GM21723 (cell line): Measurements from ENCODE around the gene MRGPRD.
"Not testable (repeated sequence)": the region's sequence is repeated elsewhere in the genome, so short reads cannot be mapped to it uniquely, and the experiment has no call there.

Experiments
- ATAC-seq: cut with Tn5 transposase; IDR thresholded peaks from one replicate; pipeline ENCODE4 v1.9.1; 2021; ENCODE audit warnings: mild to moderate bottlenecking, moderate library complexity; ENCODE audit not compliant: unreplicated experiment

The MRGPRD gene

DNA sequence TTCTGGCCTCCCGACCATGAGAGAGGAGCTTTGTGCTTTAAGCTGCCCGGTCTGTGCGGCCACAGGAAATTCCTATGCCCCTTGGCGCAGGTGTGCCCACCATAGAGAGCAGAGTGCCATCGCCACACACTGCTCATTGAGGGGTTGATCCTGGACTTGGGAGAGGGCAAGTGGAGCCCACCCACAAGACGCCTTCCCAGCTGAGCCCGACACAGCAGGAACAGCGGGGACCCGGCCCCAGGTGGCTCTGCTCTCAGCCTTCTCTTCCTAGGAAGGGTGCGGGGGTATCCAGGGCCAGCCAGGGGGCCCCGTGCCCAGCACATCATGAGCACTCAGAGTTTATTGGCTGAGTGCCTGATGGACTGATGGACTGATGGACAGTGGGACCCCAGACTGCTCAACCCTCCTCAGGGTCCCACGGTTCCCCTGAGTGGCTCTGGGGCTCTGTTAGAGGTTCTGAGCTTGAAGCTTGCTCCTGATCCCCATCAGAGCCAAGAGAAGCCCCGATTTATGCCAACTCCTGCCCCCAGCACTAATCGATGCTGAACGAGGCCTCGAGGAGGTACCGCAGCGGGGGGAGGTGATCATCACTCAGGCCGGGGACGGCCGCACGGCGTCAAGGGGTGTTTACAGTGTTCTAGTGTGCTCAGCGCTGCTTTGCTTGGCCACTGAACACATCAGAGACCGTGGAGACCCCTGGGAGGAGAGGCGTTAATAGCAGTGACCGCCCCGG lies 13.5 kb upstream of the MRGPRD start:
- no peak for ATAC-seq

- no peak for ATAC-seq
Observed at GRCh38 chr11:68993546-68993945, 12.8 kb upstream of the MRGPRD start.

GRCh38 chr11:68992743-68993255 lies 12.0 kb upstream of the MRGPRD start:
- no peak for ATAC-seq

- ATAC-seq = no peak
Observed at GRCh38 chr11:68990995-68991780, 10.4 kb upstream of the MRGPRD start.

- no peak for ATAC-seq
Observed at GRCh38 chr11:68989936-68990606, 9.3 kb upstream of the MRGPRD start.

DNA sequence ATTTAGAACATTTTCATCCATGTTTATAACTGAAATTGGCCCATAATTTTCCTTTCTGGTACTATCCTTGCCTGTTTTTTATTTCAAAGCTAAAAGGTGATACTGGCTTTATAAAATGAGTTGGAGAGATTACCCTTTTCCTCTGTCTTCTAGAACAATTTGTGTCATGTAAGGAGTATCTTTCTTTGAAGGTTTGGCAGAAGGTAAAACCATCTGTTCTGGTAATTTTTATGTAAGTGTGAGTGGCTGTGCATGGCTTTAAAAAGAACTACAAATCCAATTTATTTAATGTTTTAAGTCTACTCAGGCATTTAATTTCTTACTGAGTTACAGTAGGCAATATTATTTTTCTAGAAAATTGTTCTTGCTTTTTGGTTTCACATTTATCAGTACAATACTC lies 7.7 kb upstream of the MRGPRD start:
- ATAC-seq = no peak

- ATAC-seq = no peak
Observed at GRCh38 chr11:68987211-68987610, 6.4 kb upstream of the MRGPRD start.

DNA sequence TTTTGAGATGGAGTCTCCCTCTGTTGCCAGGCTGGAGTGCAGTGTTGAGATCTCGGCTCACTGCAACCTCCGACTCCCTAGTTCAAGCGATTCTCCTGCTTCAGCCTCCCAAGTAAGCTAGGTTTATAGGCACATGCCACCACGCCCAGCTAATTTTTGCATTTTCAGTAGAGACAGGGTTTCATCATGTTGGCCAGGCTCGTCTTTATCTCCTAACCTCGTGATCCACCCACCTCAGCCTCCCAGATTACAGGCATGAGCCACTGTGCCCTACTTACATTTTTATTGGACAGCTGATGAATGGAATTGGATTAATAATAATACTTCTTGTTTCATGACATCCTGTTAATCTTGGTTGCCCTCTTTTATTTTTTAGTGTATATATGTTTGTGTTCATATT lies 3.0 kb upstream of the MRGPRD start:
- ATAC-seq = no peak

GRCh38 chr11:68982134-68982533 lies 1.3 kb upstream of the MRGPRD start:
- no peak for ATAC-seq

- ATAC-seq = no peak
Observed at GRCh38 chr11:68979931-68980775, 633 bp downstream of the MRGPRD start.

- no peak for ATAC-seq
Observed at GRCh38 chr11:68978931-68979594, 1.7 kb downstream of the MRGPRD start.

GRCh38 chr11:68978626-68978930 lies 2.2 kb downstream of the MRGPRD start:
- ATAC-seq = no peak

DNA sequence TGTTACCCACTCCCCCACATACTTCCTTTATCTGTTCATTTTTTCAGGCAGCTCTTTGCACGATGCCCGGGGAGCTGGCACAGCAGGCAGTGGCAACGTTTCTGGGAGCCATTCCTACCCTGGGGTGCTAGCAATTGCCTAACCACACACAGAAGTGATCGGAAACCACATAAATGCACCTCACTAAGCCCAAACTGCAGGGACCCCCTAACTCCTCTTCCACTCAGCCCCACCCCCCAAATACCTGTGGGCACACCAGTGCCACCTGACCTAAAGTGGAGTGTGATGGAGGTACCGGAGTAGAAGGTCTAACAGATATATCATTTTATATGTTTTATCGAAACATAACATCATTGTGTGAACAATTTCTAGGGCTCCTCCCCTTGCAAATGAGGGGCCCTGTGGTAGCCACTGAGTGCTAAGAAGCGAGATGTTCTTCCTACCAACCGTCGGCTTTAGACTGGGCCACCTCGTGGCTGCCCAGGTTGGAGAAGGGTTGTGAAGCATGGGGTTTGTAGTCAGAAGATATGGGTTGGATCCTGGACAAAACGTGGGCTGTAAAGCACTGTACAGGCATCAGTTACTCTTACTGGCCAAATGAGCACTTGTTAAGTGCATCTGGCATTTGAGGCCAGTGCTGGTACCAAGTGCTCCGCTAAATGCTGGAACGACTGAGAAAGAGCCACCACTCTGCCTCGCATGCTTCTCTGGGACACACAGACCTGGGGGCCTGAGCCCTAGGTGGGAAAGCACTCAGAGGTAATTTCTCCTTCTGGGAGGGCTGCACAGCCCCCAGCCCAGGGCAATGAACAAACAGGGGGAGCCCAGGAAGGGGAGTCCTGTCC lies 2.8 kb downstream of the MRGPRD start:
- no peak for ATAC-seq

DNA sequence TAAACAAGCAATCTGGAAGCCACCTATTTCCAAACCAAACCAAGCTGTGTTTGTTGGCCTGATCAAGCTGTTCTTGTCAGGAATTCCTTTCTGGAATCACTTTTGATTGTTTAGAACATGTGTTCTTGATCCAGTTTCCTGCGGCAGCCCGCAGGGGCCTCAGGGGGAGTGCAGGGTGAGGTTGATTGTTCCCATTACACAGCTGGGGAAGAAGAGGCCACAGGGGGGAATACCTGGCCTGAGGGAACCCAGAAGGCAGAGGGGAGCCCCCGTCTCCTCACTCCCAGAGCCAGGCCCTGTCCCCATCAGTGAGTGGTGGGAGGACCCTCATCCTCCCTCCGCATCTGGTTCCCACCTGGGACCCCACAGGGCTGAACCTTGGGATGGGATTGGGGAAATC lies 4.2 kb downstream of the MRGPRD start:
- ATAC-seq = no peak

GRCh38 chr11:68976095-68976494 lies 4.7 kb downstream of the MRGPRD start:
- no peak for ATAC-seq

- ATAC-seq = no peak
Observed at GRCh38 chr11:68974421-68975194, 6.2 kb downstream of the MRGPRD start.

DNA sequence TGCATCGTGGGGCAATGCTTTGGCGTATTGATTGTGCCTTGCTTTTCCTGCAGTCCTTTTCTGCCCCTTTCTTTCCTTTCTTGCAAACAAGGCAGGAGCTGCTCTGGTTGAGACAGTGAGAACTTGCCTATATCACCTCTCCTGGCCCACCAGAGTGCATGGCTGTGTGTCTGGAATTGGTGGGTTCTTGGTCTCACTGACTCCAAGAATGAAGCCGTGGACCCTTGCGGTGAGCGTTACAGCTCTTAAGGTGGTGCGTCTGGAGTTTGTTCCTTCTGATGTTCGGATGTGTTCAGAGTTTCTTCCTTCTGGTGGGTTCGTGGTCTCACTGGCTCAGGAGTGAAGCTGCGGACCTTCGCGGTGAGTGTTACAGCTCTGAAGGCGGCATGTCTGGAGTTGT lies 7.1 kb downstream of the MRGPRD start:
- not testable (repeated sequence) for ATAC-seq

DNA sequence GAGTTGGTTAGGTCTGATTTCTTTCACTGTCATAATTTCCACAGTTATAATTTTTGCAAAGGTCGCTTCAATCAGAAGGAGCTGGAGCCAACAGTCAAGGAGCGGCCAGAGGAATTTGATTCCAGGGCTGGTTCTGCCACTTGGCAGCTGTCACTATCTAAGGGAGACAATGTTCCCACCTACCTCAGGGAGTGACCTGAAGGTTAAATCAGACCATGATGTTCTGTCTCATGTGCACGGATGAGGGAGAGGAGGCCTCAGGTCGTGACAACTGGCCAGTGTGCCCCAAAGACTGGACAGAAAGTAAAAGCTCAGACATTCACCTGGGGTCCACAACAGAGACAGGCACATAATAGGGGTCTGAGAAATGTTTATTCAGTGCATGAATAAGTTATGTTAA lies 7.6 kb downstream of the MRGPRD start:
- ATAC-seq = no peak
